ENCODE measurements around the gene SORBS1. TPM values are rescaled to one million over a fixed set of nuclear protein-coding genes. Genes with fewer than 3 reads are reported as not detected.

The SORBS1 gene
- total RNA-seq, 1 donor from 2014 or later, result 416 TPM

GRCh38 chr10:95566136-95566535, 5.0 kb upstream of the SORBS1 start:
- Histone ChIP-seq H3K4me3 (no peak overlapping the region), H3K4me1 (peaks cover 0 to 16% of the 10 kb centered on the region in 2 donors), H3K36me3 (no peaks in the 10 kb centered on the region), H3K27me3 (no peaks in the 10 kb centered on the region), H3K27ac (no peak overlapping the region), H3K9me3 (no peaks in the 10 kb centered on the region)
- intact Hi-C loops (cut with DNase I), result no loop called here
- no peak for DNase-seq (ENCODE audit: low spot score in 2 of 2)
- TF ChIP-seq CTCF (IDR thresholded peaks at IDR 0.05), result no peak

GRCh38 chr10:95565336-95565735, 4.2 kb upstream of the SORBS1 start:
- intact Hi-C loops (cut with DNase I), result no loop called here
- H3K27ac ChIP-seq, result no peak overlapping the region

GRCh38 chr10:95564291-95564690, 3.1 kb upstream of the SORBS1 start:
- no peak for DNase-seq (ENCODE audit: low spot score in 2 of 2)
- no peaks in the 10 kb centered on the region for H3K9me3 ChIP-seq
- H3K27ac ChIP-seq, result no peak overlapping the region
- no peak for TF ChIP-seq CTCF (IDR thresholded peaks at IDR 0.05)
- peaks cover 0 to 3% of the 10 kb centered on the region in 2 donors for H3K36me3 ChIP-seq
- peaks cover 0 to 16% of the 10 kb centered on the region in 2 donors for H3K4me1 ChIP-seq
- intact Hi-C loops (cut with DNase I), result loop anchor here (5.0 kb wide), 2 partner anchors 47 to 132 kb away; no protein-coding TSS in a partner anchor
- no peaks in the 10 kb centered on the region for H3K27me3 ChIP-seq
- no peak overlapping the region for H3K4me3 ChIP-seq

More at GRCh38 chr10:95565336-95565735, 4.2 kb upstream of the SORBS1 start:
- Histone ChIP-seq H3K9me3 (no peaks in the 10 kb centered on the region), H3K4me3 (no peak overlapping the region), H3K36me3 (no peaks in the 10 kb centered on the region), H3K4me1 (peaks cover 0 to 16% of the 10 kb centered on the region in 2 donors), H3K27me3 (no peaks in the 10 kb centered on the region)
- TF ChIP-seq CTCF (IDR thresholded peaks at IDR 0.05), result no peak
- no peak for DNase-seq (ENCODE audit: low spot score in 2 of 2)

DNA sequence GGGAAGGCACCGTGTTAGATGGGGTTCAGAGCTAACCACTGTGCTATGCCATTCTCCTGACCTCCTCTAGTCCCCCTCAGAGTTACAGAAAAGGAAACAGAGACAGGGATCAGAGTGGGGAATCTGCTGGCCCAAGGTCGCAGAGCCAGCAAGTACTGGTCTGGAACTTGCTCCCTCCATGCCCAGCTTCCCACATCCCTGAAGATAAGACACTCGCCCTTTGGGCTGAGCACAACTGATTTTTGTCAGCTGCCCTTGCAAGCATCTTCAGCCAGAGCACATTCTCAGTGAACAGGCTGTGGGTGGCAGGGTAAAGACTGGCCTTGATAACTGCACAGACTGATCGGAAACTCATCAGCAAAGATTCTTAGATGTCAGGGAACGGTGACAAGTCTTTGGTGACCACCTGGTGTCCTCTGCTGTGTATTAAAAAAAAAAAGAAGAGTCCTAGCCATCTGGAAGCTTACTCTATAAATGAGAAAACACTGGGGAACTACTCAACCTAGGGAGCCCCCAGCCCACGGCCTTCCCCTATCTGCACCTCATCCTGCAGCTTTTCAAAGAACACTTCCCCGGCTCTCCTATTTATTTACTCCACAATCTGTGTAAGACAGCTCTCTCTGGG, 1.3 kb upstream of the SORBS1 start:
- Histone ChIP-seq H3K4me1 (peaks cover 0 to 6% of the 10 kb centered on the region in 2 donors), H3K36me3 (peaks cover 0 to 17% of the 10 kb centered on the region in 2 donors), H3K27ac (no peak overlapping the region), H3K4me3 (no peak overlapping the region), H3K27me3 (no peaks in the 10 kb centered on the region), H3K9me3 (no peaks in the 10 kb centered on the region)
- intact Hi-C loops (cut with DNase I), result loop anchor here (5.0 kb wide), 2 partner anchors 45 to 130 kb away; no protein-coding TSS in a partner anchor
- no peak for DNase-seq (ENCODE audit: low spot score in 2 of 2)
- no peak for TF ChIP-seq CTCF (IDR thresholded peaks at IDR 0.05)

DNA sequence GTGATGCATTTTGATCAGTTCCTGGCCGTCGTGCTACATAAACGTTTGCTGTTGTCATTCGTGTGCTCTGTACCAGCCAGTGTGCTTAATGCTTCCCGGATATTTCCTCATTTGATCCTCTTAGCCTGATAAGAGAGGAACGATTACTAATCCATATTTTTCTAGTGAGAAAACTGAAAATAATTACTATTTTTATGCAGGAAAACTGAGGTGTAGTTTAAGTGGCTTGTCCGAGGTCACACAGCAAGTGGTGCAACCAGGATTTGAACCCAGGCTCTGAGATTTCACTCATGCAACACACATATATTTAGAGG, 650 bp upstream of the SORBS1 start:
- intact Hi-C loops (cut with DNase I), result loop anchor here (2.0 to 5.0 kb wide), 3 partner anchors 39 to 130 kb away; no protein-coding TSS in a partner anchor
- Histone ChIP-seq H3K27ac (peak overlapping the region; percentile 35 to 36), H3K27me3 (no peaks in the 10 kb centered on the region), H3K4me1 (peaks cover 0 to 6% of the 10 kb centered on the region in 2 donors), H3K4me3 (peak overlapping the region; percentile 36 to 63), H3K36me3 (peaks cover 0 to 17% of the 10 kb centered on the region in 2 donors), H3K9me3 (no peaks in the 10 kb centered on the region)
- DNase-seq (ENCODE audit: low spot score in 2 of 2), result no peak
- no peak for TF ChIP-seq CTCF (IDR thresholded peaks at IDR 0.05)

Measured in ascending aorta (tissue), 2 donors.